ENCODE measurements around the gene DNAH1. TPM values are rescaled to one million over a fixed set of nuclear protein-coding genes. Genes with fewer than 3 reads are reported as not detected.

The DNAH1 gene
- total and polyA plus RNA-seq, 2 of the 13 experiments (the other 11 are each of a cell fraction or from before 2014, with no cell fraction given), result 0.64 to 3.5 TPM

DNA sequence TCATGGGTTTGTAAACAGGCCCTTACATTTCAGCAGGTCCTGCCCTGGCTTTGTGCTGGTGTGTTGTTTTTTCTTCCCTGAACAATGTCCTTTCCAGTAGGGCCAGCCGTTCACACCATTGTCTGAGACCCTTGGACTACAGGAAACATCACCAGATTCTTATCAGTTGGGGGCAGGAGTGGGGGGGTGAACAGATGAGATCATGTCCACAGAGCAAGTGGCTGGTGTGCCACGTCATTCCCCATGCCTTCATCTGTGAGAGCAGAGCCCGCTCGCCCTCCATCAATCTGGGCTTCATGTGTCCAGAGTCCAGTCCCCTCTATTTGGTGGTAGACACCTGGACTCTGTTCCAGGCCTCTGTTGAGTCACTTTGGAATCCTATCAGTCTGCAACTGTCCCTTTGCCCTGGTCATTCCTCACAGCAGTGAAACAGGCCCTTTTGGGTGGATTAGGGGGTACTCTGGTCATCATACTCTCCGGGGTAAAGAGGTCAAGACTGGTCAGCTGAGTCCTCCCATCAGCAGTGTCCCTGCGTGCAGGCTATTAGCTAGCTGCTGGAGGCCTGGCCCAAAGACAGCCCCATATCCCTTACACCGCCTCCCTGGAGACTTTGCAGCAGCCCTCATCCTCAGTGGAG lies 113.8 kb downstream of the DNAH1 start (continued):
- TF ChIP-seq, protein P1, sequence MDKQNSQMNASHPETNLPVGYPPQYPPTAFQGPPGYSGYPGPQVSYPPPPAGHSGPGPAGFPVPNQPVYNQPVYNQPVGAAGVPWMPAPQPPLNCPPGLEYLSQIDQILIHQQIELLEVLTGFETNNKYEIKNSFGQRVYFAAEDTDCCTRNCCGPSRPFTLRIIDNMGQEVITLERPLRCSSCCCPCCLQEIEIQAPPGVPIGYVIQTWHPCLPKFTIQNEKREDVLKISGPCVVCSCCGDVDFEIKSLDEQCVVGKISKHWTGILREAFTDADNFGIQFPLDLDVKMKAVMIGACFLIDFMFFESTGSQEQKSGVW (CRISPR knock-in tag; IDR thresholded peaks at IDR 0.05; ENCODE audit: borderline replicate concordance), result no peak
- TF ChIP-seq ZNF792 (CRISPR knock-in tag; IDR thresholded peaks at IDR 0.05), result peak; percentile 42; the same call in 1 of the 2 replicates
- TF ChIP-seq, protein P2, sequence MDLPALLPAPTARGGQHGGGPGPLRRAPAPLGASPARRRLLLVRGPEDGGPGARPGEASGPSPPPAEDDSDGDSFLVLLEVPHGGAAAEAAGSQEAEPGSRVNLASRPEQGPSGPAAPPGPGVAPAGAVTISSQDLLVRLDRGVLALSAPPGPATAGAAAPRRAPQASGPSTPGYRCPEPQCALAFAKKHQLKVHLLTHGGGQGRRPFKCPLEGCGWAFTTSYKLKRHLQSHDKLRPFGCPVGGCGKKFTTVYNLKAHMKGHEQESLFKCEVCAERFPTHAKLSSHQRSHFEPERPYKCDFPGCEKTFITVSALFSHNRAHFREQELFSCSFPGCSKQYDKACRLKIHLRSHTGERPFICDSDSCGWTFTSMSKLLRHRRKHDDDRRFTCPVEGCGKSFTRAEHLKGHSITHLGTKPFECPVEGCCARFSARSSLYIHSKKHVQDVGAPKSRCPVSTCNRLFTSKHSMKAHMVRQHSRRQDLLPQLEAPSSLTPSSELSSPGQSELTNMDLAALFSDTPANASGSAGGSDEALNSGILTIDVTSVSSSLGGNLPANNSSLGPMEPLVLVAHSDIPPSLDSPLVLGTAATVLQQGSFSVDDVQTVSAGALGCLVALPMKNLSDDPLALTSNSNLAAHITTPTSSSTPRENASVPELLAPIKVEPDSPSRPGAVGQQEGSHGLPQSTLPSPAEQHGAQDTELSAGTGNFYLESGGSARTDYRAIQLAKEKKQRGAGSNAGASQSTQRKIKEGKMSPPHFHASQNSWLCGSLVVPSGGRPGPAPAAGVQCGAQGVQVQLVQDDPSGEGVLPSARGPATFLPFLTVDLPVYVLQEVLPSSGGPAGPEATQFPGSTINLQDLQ (CRISPR knock-in tag; IDR thresholded peaks at IDR 0.05), result no peak
- peak; percentile 81 for TF ChIP-seq ZNF263 (CRISPR knock-in tag; IDR thresholded peaks at IDR 0.05)
- TF ChIP-seq, protein P3, sequence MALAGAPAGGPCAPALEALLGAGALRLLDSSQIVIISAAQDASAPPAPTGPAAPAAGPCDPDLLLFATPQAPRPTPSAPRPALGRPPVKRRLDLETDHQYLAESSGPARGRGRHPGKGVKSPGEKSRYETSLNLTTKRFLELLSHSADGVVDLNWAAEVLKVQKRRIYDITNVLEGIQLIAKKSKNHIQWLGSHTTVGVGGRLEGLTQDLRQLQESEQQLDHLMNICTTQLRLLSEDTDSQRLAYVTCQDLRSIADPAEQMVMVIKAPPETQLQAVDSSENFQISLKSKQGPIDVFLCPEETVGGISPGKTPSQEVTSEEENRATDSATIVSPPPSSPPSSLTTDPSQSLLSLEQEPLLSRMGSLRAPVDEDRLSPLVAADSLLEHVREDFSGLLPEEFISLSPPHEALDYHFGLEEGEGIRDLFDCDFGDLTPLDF (CRISPR knock-in tag; IDR thresholded peaks at IDR 0.05), result no peak
- TF ChIP-seq ZNF83 (CRISPR knock-in tag; IDR thresholded peaks at IDR 0.05; ENCODE audit: borderline replicate concordance), result no peak
- TF ChIP-seq ATF1 (CRISPR knock-in tag; IDR thresholded peaks at IDR 0.05), result peak; percentile 85
- TF ChIP-seq, protein P4, sequence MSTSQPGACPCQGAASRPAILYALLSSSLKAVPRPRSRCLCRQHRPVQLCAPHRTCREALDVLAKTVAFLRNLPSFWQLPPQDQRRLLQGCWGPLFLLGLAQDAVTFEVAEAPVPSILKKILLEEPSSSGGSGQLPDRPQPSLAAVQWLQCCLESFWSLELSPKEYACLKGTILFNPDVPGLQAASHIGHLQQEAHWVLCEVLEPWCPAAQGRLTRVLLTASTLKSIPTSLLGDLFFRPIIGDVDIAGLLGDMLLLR (CRISPR knock-in tag; IDR thresholded peaks at IDR 0.05), result no peak
- TF ChIP-seq, protein P5, sequence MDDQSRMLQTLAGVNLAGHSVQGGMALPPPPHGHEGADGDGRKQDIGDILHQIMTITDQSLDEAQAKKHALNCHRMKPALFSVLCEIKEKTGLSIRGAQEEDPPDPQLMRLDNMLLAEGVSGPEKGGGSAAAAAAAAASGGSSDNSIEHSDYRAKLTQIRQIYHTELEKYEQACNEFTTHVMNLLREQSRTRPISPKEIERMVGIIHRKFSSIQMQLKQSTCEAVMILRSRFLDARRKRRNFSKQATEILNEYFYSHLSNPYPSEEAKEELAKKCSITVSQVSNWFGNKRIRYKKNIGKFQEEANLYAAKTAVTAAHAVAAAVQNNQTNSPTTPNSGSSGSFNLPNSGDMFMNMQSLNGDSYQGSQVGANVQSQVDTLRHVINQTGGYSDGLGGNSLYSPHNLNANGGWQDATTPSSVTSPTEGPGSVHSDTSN (CRISPR knock-in tag; IDR thresholded peaks at IDR 0.05; ENCODE audit: borderline replicate concordance), result no peak
- TF ChIP-seq, protein P6, sequence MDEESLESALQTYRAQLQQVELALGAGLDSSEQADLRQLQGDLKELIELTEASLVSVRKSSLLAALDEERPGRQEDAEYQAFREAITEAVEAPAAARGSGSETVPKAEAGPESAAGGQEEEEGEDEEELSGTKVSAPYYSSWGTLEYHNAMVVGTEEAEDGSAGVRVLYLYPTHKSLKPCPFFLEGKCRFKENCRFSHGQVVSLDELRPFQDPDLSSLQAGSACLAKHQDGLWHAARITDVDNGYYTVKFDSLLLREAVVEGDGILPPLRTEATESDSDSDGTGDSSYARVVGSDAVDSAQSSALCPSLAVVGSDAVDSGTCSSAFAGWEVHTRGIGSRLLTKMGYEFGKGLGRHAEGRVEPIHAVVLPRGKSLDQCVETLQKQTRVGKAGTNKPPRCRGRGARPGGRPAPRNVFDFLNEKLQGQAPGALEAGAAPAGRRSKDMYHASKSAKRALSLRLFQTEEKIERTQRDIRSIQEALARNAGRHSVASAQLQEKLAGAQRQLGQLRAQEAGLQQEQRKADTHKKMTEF (CRISPR knock-in tag; IDR thresholded peaks at IDR 0.05), result peak; percentile 88
- TF ChIP-seq, protein P7, sequence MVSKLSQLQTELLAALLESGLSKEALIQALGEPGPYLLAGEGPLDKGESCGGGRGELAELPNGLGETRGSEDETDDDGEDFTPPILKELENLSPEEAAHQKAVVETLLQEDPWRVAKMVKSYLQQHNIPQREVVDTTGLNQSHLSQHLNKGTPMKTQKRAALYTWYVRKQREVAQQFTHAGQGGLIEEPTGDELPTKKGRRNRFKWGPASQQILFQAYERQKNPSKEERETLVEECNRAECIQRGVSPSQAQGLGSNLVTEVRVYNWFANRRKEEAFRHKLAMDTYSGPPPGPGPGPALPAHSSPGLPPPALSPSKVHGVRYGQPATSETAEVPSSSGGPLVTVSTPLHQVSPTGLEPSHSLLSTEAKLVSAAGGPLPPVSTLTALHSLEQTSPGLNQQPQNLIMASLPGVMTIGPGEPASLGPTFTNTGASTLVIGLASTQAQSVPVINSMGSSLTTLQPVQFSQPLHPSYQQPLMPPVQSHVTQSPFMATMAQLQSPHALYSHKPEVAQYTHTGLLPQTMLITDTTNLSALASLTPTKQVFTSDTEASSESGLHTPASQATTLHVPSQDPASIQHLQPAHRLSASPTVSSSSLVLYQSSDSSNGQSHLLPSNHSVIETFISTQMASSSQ (IDR thresholded peaks at IDR 0.05; ENCODE audit: low read depth), result peak; percentile 55
- TF ChIP-seq, protein P7 (CRISPR knock-in tag; IDR thresholded peaks at IDR 0.05; ENCODE audit: borderline replicate concordance), result no peak
- TF ChIP-seq NCOA2 (CRISPR knock-in tag; IDR thresholded peaks at IDR 0.05), result peak; percentile 54
- TF ChIP-seq, protein P8, sequence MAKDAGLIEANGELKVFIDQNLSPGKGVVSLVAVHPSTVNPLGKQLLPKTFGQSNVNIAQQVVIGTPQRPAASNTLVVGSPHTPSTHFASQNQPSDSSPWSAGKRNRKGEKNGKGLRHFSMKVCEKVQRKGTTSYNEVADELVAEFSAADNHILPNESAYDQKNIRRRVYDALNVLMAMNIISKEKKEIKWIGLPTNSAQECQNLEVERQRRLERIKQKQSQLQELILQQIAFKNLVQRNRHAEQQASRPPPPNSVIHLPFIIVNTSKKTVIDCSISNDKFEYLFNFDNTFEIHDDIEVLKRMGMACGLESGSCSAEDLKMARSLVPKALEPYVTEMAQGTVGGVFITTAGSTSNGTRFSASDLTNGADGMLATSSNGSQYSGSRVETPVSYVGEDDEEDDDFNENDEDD (CRISPR knock-in tag; IDR thresholded peaks at IDR 0.05; ENCODE audit: borderline replicate concordance), result peak; percentile 67; the same call in 1 of the 2 replicates
